ENCODE measurements around the gene SPNS2. TPM values are rescaled to one million over a fixed set of nuclear protein-coding genes. Genes with fewer than 3 reads are reported as not detected.

SPNS2 gene
- total RNA-seq, 6 donors from 2014 or later: 41.8 to 89.1 (median 55.2) TPM

GRCh38 chr17:4560421-4560820 is 61.7 kb downstream of the SPNS2 start, which contains the start of gene GGT6:
Gene GGT6 (minus strand): TSS chr17:4560577. CDS start chr17:4560521, 56 bp downstream.
- WGBS, 2 donors: 65 to 77% methylated on average over 10 to 11 of the region's 12 CpGs
- Histone ChIP-seq H3K27ac (peak within 1 kb of the TSS in 2 of 4 donors; percentile 4 to 53), H3K4me3 (peak within 1 kb of the TSS in 2 of 4 donors; percentile 13 to 25), H3K36me3 (no peaks in the 10 kb centered on the region), H3K4me1 (peaks cover 6 to 25% (median 9%) of the 10 kb centered on the region in 4 donors), H3K27me3 (no peaks in the 10 kb centered on the region), H3K9me3 (no peaks in the 10 kb centered on the region)
- TF ChIP-seq POLR2AphosphoS5 (IDR thresholded peaks at IDR 0.05) (no peak), CTCF (IDR thresholded peaks at IDR 0.05) (no peak), EP300 (IDR thresholded peaks at IDR 0.05) (no peak), POLR2A (IDR thresholded peaks at IDR 0.05) (no peak)
- DNase-seq: peak in 1 of 2 donors; percentile 82
- ATAC-seq (ENCODE audit: low FRiP score in 2 of 2): peak in 1 of 2 donors; percentile 77

GRCh38 chr17:4560837-4561256 is 62.2 kb downstream of the SPNS2 start:
- no peak overlapping the region for H3K4me3 ChIP-seq
- DNase-seq (no peak), ATAC-seq (ENCODE audit: low FRiP score in 2 of 2) (no peak)
- no peaks in the 10 kb centered on the region for H3K36me3 ChIP-seq
- H3K9me3 ChIP-seq: no peaks in the 10 kb centered on the region
- H3K4me1 ChIP-seq: peaks cover 3 to 26% (median 8%) of the 10 kb centered on the region in 4 donors
- 24 to 68% methylated on average over 1 to 11 of the region's 11 CpGs for WGBS, 2 donors
- TF ChIP-seq CTCF (IDR thresholded peaks at IDR 0.05) (peak in 1 of 6 experiments; percentile 16), POLR2A (IDR thresholded peaks at IDR 0.05) (no peak)
- H3K27ac ChIP-seq: peak overlapping the region in 1 of 4 donors; percentile 53
- H3K27me3 ChIP-seq: no peaks in the 10 kb centered on the region

- WGBS, 2 donors: 76 to 77% methylated on average over 8 of the region's 8 CpGs
- Histone ChIP-seq H3K27me3 (no peaks in the 10 kb centered on the region), H3K36me3 (no peaks in the 10 kb centered on the region), H3K4me1 (peaks cover 0 to 24% (median 7%) of the 10 kb centered on the region in 4 donors), H3K27ac (peak overlapping the region in 1 of 4 donors; percentile 31), H3K4me3 (no peak overlapping the region), H3K9me3 (no peaks in the 10 kb centered on the region)
- no peak for ATAC-seq (ENCODE audit: low FRiP score in 2 of 2)
- peak in 1 of 6 experiments; percentile 12 for TF ChIP-seq CTCF (IDR thresholded peaks at IDR 0.05)
- no peak for TF ChIP-seq POLR2A (IDR thresholded peaks at IDR 0.05)
- no peak for TF ChIP-seq POLR2AphosphoS5 (IDR thresholded peaks at IDR 0.05)
- TF ChIP-seq EP300 (IDR thresholded peaks at IDR 0.05): no peak
- no peak for DNase-seq
These were observed 63.6 kb downstream of the SPNS2 start for GRCh38 chr17:4562015-4562969.

- no peaks in the 10 kb centered on the region for H3K9me3 ChIP-seq
- peaks cover 0 to 11% (median 7%) of the 10 kb centered on the region in 4 donors for H3K4me1 ChIP-seq
- H3K27me3 ChIP-seq: no peaks in the 10 kb centered on the region
- TF ChIP-seq EP300 (IDR thresholded peaks at IDR 0.05) (no peak), CTCF (IDR thresholded peaks at IDR 0.05) (peak; percentile 36 to 78 (median 72))
- H3K27ac ChIP-seq: no peak overlapping the region
- peak; percentile 91 to 94 for ATAC-seq (ENCODE audit: low FRiP score in 2 of 2)
- peak in 1 of 2 donors; percentile 76 for DNase-seq
- H3K36me3 ChIP-seq: no peaks in the 10 kb centered on the region
- H3K4me3 ChIP-seq: no peak overlapping the region
- 30 to 31% methylated on average over 16 of the region's 16 CpGs for WGBS, 2 donors
These were observed 66.8 kb downstream of the SPNS2 start for GRCh38 chr17:4565209-4566141.

Measured in upper lobe of left lung (tissue), 6 donors.